GM20000 (cell line): ENCODE measurements around the gene TXNRD3.

ENCODE experiments used
- DNase-seq: peaks from one replicate; pipeline ENCODE4 v3.0.0; 2012; ENCODE audit warnings: low spot score
- TF ChIP-seq, protein P1 (sequence below): IDR thresholded peaks from 2 replicates; pipeline ENCODE4 v1.5.1; 2012; ENCODE audit warnings: mild to moderate bottlenecking, control low read depth; ENCODE audit errors: extremely low read depth, missing control alignments

TXNRD3 gene

DNA sequence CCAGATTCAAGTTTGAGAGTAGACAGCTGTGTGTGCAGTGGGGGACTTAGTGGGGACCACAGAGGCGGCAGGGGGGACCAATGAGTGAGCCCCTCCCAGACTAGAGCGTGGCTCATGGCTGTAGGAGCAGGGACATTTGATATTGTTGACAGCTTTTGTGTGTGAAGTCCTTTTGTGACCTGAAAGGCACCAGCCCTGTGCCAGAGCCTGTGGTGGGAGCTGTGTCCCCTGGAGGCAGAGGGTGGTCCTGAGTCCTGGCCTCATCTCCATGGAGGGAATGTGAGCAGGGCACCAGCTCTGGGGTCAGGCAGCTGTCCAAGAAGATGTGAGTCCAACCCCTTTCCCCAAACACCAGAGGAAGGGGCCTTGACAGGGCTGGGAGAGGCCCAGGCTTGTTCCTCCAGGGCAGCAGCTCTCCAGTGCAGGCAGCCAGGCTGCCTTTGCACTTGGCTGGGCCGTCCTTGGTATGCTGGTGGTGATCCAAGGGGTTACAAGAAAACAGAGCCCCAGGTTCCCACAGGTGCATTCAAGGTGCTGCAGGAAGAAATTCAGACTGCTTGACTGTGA is 86.1 kb downstream of the TXNRD3 start:
- TF ChIP-seq, protein P1, sequence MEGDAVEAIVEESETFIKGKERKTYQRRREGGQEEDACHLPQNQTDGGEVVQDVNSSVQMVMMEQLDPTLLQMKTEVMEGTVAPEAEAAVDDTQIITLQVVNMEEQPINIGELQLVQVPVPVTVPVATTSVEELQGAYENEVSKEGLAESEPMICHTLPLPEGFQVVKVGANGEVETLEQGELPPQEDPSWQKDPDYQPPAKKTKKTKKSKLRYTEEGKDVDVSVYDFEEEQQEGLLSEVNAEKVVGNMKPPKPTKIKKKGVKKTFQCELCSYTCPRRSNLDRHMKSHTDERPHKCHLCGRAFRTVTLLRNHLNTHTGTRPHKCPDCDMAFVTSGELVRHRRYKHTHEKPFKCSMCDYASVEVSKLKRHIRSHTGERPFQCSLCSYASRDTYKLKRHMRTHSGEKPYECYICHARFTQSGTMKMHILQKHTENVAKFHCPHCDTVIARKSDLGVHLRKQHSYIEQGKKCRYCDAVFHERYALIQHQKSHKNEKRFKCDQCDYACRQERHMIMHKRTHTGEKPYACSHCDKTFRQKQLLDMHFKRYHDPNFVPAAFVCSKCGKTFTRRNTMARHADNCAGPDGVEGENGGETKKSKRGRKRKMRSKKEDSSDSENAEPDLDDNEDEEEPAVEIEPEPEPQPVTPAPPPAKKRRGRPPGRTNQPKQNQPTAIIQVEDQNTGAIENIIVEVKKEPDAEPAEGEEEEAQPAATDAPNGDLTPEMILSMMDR = no peak
- no peak for DNase-seq

DNA sequence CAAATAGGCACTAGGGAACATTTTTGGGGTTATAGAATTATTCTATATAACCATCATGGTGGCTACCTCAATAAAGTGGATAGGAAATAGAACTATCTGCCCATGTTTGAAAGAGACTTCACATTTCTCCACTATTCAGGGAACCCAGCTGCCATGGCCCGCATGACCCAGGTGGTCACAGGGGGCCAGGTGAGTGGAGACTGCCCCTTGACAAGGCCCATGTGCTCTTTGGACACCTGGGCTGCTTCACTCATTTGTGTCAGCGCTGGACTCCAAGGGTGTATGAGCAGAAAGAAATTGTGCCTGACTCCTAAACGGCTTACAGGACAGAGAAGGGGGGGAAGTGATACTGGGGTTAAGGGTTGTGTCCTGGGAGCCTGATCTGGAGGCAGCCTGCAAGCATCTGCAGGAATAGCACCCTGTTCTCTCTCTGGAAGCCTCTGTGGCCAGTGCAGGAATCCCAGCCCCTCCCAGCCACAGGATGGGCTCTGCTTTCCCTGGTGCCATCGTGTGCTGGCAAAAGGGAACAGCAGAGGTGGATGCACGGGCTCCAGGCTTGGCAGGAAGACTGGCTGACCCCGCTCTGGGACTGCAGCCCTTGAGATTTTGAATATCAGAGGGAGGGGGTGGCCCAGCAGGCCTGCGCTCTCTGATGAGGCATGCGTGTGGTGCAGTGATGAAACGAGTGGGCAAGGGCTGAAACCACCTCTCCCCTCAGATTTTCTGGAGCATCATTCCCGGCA is 87.1 kb downstream of the TXNRD3 start:
- TF ChIP-seq, protein P1 = no peak
- no peak for DNase-seq

DNA sequence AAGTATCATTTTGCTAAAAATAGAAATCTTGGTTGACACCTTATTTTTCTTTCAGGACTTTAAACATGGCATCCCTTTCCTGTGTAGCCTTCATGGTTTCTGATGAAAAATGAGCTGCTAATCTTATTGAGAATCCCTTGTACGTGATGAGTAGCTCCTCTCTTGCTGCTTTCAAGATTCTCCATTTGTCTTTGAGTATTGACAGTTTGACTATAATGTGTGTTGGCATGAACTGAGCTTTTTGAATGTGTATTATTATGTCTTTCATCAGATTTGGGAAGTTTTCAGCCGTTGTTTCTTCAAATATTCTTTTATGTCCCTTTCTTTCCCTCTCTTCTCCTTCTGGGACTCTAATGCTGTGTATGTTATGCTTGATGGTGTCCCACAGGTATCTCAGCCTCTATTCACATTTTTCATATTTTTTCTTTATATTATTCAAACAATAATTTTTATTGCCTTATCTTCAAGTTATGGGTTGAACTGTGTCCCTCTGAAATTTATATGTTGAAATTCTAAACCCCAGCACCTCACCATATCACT is 92.1 kb downstream of the TXNRD3 start:
- DNase-seq = no peak
- TF ChIP-seq, protein P1 = no peak

DNA sequence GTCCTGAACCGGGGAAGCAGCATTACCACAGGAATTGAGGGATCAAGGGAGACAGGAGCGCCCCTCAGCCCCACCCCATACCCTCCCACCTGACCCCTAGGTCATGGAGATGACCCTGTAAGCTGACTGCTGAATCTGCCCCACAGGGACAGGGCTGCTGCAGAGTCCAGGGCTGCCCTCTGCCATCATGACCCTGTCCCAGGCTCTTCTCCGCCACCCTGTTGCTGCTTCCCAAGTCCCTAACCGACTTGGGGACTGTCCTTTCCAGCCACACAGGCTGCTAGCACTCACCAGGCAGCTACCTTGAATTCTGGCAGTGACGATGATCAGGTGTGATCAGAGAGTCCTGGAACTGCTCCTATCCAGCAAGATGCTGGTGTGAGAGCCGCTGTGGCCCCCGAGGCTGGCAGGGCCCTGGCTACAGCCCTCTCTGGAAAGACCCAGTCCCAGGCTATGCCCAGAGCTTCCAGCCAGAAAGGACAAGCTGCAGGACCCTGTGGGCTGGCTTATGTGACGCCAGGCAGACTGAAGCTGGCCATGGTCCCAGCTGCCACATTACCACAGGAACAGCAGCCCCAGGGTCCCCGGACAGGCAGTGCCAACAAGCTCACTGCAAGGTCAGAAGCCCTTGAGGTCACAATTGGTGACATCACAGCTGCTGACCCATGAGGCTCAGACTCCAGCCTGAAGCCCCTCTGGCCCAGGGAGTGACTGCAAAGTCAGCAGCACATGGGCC is 96.4 kb downstream of the TXNRD3 start, which contains the start of gene C3orf22:
Gene C3orf22, minus strand, starts transcription at position 597 of the 736 bp plus-strand sequence. CDS start 5,542 bp downstream, outside the sequence.
- TF ChIP-seq, protein P1 = no peak
- no peak for DNase-seq

DNA sequence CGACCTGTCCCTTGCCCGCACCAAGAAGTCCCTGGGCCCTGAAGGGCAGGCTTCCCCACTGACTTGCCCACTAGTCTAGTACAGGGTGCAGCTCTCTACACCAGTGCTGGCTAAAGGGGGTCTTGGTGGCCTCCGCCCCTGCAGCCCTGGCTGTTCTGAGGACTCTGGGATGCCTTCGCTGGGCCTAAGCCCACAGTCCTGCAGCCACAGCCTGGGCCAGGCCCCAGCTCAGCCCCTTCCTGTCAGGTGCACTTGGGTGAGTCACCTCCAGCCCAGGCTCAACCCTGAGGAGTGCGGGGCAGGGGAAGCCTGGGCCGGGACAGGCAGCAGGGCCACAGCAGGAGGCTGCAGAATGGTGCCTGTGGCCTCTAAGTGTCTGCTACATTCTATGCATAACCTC is 97.2 kb downstream of the TXNRD3 start:
- DNase-seq = no peak
- TF ChIP-seq, protein P1 = no peak

DNA sequence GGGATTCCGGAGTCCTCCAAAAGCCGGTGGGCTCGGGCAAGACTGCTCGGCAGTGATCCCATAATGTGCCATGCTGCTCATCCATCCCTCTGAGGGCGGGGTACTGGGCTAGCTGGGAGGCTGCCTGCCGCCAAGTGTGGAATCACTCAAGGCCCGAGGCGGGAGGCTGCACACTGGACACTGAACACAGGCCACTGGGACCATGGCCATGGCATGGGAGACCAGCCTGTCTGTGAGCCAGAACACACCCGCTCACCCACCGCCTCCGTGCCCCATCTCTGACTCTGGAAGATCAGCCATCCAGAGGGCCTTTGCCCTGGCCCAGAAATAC is 97.5 kb downstream of the TXNRD3 start:
- no peak for DNase-seq
- TF ChIP-seq, protein P1 = no peak
